ENCODE data around the gene RBM33.

DNA sequence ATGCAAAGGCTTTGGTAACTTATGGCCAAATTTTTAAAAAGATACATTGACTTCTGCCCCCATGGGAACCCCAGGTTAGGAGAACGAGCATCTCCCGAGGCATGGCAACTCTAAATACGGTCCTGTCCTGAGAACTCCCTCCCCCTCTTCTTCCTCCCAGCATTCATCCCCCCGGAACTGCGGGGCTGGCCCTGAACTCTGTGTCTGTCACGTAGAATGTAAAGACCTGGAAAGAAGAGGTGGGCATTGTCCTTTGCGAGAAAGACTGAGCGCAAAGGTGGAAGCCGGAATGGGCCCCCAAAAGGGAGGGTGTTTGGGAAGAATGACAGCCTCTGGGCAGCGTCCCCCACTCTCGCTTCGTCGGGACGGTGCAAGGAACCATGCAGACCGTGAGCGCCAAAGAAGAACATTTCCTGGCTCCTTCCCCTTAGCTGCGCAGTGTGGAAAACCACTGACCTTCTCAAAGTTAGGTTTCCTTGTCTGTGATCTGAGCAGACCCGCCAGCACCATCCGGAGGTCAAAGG is 146.8 kb downstream of the RBM33 start:
- no peak for TF ChIP-seq POLR2A (IDR thresholded peaks at IDR 0.05)
- TF ChIP-seq, protein P1, sequence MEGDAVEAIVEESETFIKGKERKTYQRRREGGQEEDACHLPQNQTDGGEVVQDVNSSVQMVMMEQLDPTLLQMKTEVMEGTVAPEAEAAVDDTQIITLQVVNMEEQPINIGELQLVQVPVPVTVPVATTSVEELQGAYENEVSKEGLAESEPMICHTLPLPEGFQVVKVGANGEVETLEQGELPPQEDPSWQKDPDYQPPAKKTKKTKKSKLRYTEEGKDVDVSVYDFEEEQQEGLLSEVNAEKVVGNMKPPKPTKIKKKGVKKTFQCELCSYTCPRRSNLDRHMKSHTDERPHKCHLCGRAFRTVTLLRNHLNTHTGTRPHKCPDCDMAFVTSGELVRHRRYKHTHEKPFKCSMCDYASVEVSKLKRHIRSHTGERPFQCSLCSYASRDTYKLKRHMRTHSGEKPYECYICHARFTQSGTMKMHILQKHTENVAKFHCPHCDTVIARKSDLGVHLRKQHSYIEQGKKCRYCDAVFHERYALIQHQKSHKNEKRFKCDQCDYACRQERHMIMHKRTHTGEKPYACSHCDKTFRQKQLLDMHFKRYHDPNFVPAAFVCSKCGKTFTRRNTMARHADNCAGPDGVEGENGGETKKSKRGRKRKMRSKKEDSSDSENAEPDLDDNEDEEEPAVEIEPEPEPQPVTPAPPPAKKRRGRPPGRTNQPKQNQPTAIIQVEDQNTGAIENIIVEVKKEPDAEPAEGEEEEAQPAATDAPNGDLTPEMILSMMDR (IDR thresholded peaks at IDR 0.05 in 8 of 11, conservative IDR thresholded peaks at IDR 0.05 in 3 of 11), result no peak
- TF ChIP-seq POLR2AphosphoS5 (IDR thresholded peaks at IDR 0.05), result no peak
